SH-SY5Y (cell line): ENCODE results near the gene PCDHB1.

Source experiments
- GATA2 ChIP-seq: IDR thresholded peaks from 2 replicates; pipeline ENCODE4 v1.6.1; 2011; ENCODE audit warnings: mild to moderate bottlenecking, low read depth, low read length
- GATA3 ChIP-seq: IDR thresholded peaks from 2 replicates; pipeline ENCODE4 v1.6.1; 2011; ENCODE audit warnings: low read depth, mild to moderate bottlenecking, low read length, moderate library complexity

DNA sequence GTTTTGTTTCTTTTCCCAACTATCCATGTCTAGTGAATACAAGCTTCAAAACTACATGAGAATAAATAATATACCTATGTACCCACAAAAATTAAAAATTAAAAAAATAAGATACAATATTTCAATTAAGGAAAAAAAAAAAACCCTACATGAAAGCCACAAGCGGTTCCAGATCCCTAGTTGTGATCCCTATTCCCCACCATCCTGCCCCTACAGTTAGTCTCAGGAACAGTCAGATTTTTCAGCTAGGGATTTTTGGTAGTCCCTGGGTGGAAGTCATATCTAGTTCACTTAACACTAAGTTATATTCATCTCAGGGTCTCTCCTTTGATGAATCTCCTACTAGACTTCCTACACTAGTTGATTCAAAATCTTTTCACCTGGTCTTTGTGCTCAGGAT lies 18.5 kb upstream of the PCDHB1 start:
- TF ChIP-seq GATA2 (no peak), GATA3 (no peak)
